B cell (primary cell): ENCODE measurements around the gene SLC6A16. TPM values are rescaled to one million over a fixed set of nuclear protein-coding genes. Genes with fewer than 3 reads are reported as not detected.

Experiments
- ATAC-seq: fragments of 200-7000 bp; cut with Tn5 transposase; one replicate; pipeline ENCODE4 v1.10.0; 2021; ENCODE audit warnings: low read depth, mild to moderate bottlenecking, moderate number of reproducible peaks, moderate library complexity
- CTCF ChIA-PET: fragments of 350-600 bp; sonication (Branson Sonifier 250); formaldehyde crosslinking; loops from one replicate; lab custom pipeline; 2021; ENCODE audit warnings: antibody characterized with exemption, inconsistent platforms; lab: Charles Lee
- POLR2A ChIA-PET: fragments of 350-600 bp; sonication (Branson Sonifier 250); formaldehyde crosslinking; loops from one replicate; lab custom pipeline; 2021; ENCODE audit warnings: antibody characterized with exemption; lab: Charles Lee
- DNase-seq: peaks from one replicate; pipeline ENCODE4 v3.0.0; 2013
- H2AFZ ChIP-seq: 2 replicates; pipeline ENCODE4 v1.6.1; 2012; ENCODE audit warnings: mild to moderate bottlenecking, low read depth, low read length; ENCODE audit not compliant: insufficient read depth, poor library complexity, severe bottlenecking
- H3K27ac ChIP-seq, 2 donors: 1 replicate in 1 of 2; 2 replicates in 1 of 2; pipeline ENCODE4 v1.5.1; 2012 to 2013; ENCODE audit warnings: low read length in 2 of 2, mild to moderate bottlenecking in 2 of 2, moderate library complexity in 1 of 2
- H3K27me3 ChIP-seq, 4 experiments: fragments of 200-600 bp in 1 of 4; sonication (generic) in 1 of 4; replicated peaks in 1 of 4; 1 replicate in 2 of 4; 2 replicates in 2 of 4; pipeline versions ENCODE4 v1.6.1 to v1.7.0; 2013 to 2016; ENCODE audit warnings: low read length in 3 of 4, mild to moderate bottlenecking in 2 of 4, mixed read lengths in 1 of 4, moderate library complexity in 1 of 4; ENCODE audit not compliant: insufficient read depth in 4 of 4, control insufficient read depth in 3 of 4; ENCODE audit errors: control extremely low read depth in 1 of 4
- H3K36me3 ChIP-seq, 2 experiments: replicated peaks in 1 of 2; 1 replicate in 1 of 2; 2 replicates in 1 of 2; pipeline versions ENCODE4 v1.6.1 to v1.7.1; 2013; ENCODE audit warnings: low read length in 1 of 2; ENCODE audit not compliant: insufficient read depth in 2 of 2, control insufficient read depth in 1 of 2; ENCODE audit errors: control extremely low read depth in 1 of 2, extremely low read depth in 1 of 2
- H3K4me1 ChIP-seq, 2 donors: fragments of 200-600 bp in 1 of 2; sonication (generic) in 1 of 2; 1 replicate in 1 of 2; 2 replicates in 1 of 2; pipeline versions ENCODE4 v1.5.1 to v1.6.1; 2013 to 2017; ENCODE audit warnings: low read length in 2 of 2; ENCODE audit not compliant: control insufficient read depth in 2 of 2, insufficient read depth in 2 of 2
- H3K4me2 ChIP-seq: replicated peaks from 2 replicates; pipeline ENCODE3; 2012; ENCODE audit warnings: mild to moderate bottlenecking, low read depth, low read length; ENCODE audit not compliant: poor library complexity, severe bottlenecking
- H3K4me3 ChIP-seq, 5 experiments: fragments of 200-600 bp in 1 of 5; sonication (generic) in 1 of 5; 1 replicate in 3 of 5; 2 replicates in 2 of 5; pipeline versions ENCODE4 v1.5.1 to v1.7.0; 2011 to 2016; ENCODE audit warnings: low read length in 4 of 5, mild to moderate bottlenecking in 4 of 5, low read depth in 2 of 5, control low read depth in 1 of 5, moderate library complexity in 1 of 5; ENCODE audit not compliant: insufficient read depth in 1 of 5; ENCODE audit errors: control extremely low read depth in 1 of 5, extremely low read depth in 1 of 5
- H3K79me2 ChIP-seq: fragments of 200-600 bp; sonication (generic); one replicate; pipeline ENCODE4 v1.6.0; 2016; ENCODE audit warnings: low read length; ENCODE audit not compliant: control insufficient read depth, insufficient read depth
- H3K9ac ChIP-seq: fragments of 200-600 bp; sonication (generic); 2 replicates; pipeline ENCODE4 v1.6.1; 2017; ENCODE audit warnings: mild to moderate bottlenecking, low read length, moderate library complexity
- H3K9me3 ChIP-seq, 3 donors: one replicate each; pipeline versions ENCODE4 v1.6.1 to v1.7.1; 2013; ENCODE audit warnings: low read length in 2 of 3; ENCODE audit not compliant: control insufficient read depth in 2 of 3, insufficient read depth in 1 of 3; ENCODE audit errors: control extremely low read depth in 1 of 3
- H4K20me1 ChIP-seq: 2 replicates; pipeline ENCODE4 v1.6.0; 2012; ENCODE audit warnings: mild to moderate bottlenecking, low read length; ENCODE audit not compliant: insufficient read depth, control insufficient read depth, poor library complexity, severe bottlenecking
- H3K27ac Mint-ChIP-seq: one replicate; pipeline ENCODE4 v1.8.0; 2021; ENCODE audit warnings: mixed read lengths
- H3K27me3 Mint-ChIP-seq: one replicate; pipeline ENCODE4 v1.8.0; 2021; ENCODE audit warnings: mixed read lengths
- H3K4me1 Mint-ChIP-seq: one replicate; pipeline ENCODE4 v1.8.0; 2021; ENCODE audit warnings: mixed read lengths
- H3K4me3 Mint-ChIP-seq: one replicate; pipeline ENCODE4 v1.8.0; 2021; ENCODE audit warnings: mixed read lengths
- H3K9me3 Mint-ChIP-seq: one replicate; pipeline ENCODE4 v1.8.0; 2022; ENCODE audit warnings: mixed read lengths; ENCODE audit not compliant: insufficient read depth
- CTCF ChIP-seq: fragments of 200-600 bp; IDR thresholded peaks from one replicate; pipeline ENCODE4 v1.8.0; 2022; ENCODE audit warnings: antibody characterized with exemption, mild to moderate bottlenecking
- EZH2 ChIP-seq: IDR thresholded peaks from 2 replicates; pipeline ENCODE4 v1.6.1; 2012; ENCODE audit warnings: borderline replicate concordance, low read depth, mild to moderate bottlenecking, moderate library complexity, low read length; ENCODE audit not compliant: insufficient read depth, poor library complexity, severe bottlenecking
- WGBS: methylation state at CpG from one replicate; pipeline ENCODE4 v1.1.5; 2013; ENCODE audit warnings: missing lambda C conversion rate; ENCODE audit not compliant: insufficient coverage; 5-methylcytosine and 5-hydroxymethylcytosine counted together
- intact Hi-C: fragments of 100-400 bp; cut with micrococcal nuclease; formaldehyde crosslinking; loops from one replicate; pipeline ENCODE4 v1.10.0; 2022
- polyA plus RNA-seq: library from polyadenylated mRNA; depleted of rRNA; stranded (reverse); fragments of >200 nt; gene quantifications from 2 replicates; pipeline ENCODE4 v1.2.3, GENCODE V29; 2012
- total RNA-seq, 2 donors: library from RNA; stranded (reverse); fragments of 120-200 nt in 1 of 2; gene quantifications; 1 replicate in 1 of 2; 2 replicates in 1 of 2; pipeline versions ENCODE4 v1.2.3 to v1.2.4, GENCODE V29; 2013 to 2022

Gene SLC6A16
- total and polyA plus RNA-seq, 2 donors (not counting 1 experiment from before 2014, with no cell fraction given) = 22.3 to 68.4 TPM

- CTCF ChIA-PET = interaction anchor here (0.6 to 1.1 kb wide), 5 partner anchors 28 to 86 kb away, joined by 3 to 4 read pairs (median 3); no protein-coding TSS in a partner anchor
- POLR2A ChIA-PET = interaction anchor here (0.9 to 2.7 kb wide), 5 partner anchors 10 to 29 kb away, joined by 3 to 11 read pairs (median 5); partner anchors contain the start of gene CD37
Observed at GRCh38 chr19:49362929-49363267, 37.9 kb upstream of the SLC6A16 start.

More at GRCh38 chr19:49362929-49363267, 37.9 kb upstream of the SLC6A16 start:
- H3K27me3 Mint-ChIP-seq = no peaks in the 10 kb centered on the region
- no peaks in the 10 kb centered on the region for H3K36me3 ChIP-seq
- H3K79me2 ChIP-seq = no peaks in the 10 kb centered on the region
- H3K9ac ChIP-seq = peak overlapping the region; percentile 65
- H3K9me3 Mint-ChIP-seq = no peaks in the 10 kb centered on the region
- H3K4me3 ChIP-seq = peak overlapping the region in 4 of 5 experiments; percentile 45 to 83 (median 58)
- TF ChIP-seq CTCF (no peak), EZH2 (no peak)
- H4K20me1 ChIP-seq = no peaks in the 10 kb centered on the region
- peak overlapping the region; percentile 77 for H2AFZ ChIP-seq
- peaks cover 0 to 10% (median 3%) of the 10 kb centered on the region in 4 experiments for H3K27me3 ChIP-seq
- H3K9me3 ChIP-seq = peaks cover 0 to 9% (median 4%) of the 10 kb centered on the region in 3 donors
- no peak overlapping the region for H3K4me3 Mint-ChIP-seq
- DNase-seq (no peak), ATAC-seq (no peak)
- H3K4me1 ChIP-seq = peaks cover 46 to 56% of the 10 kb centered on the region in 2 donors
- H3K27ac ChIP-seq = peak overlapping the region in 1 of 2 donors; percentile 6
- peak overlapping the region; percentile 98 for H3K4me2 ChIP-seq
- WGBS = 2% methylated on average over 14 of the region's 14 CpGs
- H3K4me1 Mint-ChIP-seq = peaks cover 40% of the 10 kb centered on the region
- intact Hi-C loops = loop anchor here (1.0 to 5.0 kb wide), 3 partner anchors 23 to 36 kb away; partner anchors contain the start of gene SLC6A16
- H3K27ac Mint-ChIP-seq = no peak overlapping the region
